SH-SY5Y (cell line): ENCODE measurements around the gene PGM3.

ENCODE experiments used
- GATA2 ChIP-seq: IDR thresholded peaks from 2 replicates; pipeline ENCODE4 v1.6.1; 2011; ENCODE audit warnings: mild to moderate bottlenecking, low read depth, low read length
- GATA3 ChIP-seq: IDR thresholded peaks from 2 replicates; pipeline ENCODE4 v1.6.1; 2011; ENCODE audit warnings: low read depth, mild to moderate bottlenecking, low read length, moderate library complexity

Gene PGM3, protein sequence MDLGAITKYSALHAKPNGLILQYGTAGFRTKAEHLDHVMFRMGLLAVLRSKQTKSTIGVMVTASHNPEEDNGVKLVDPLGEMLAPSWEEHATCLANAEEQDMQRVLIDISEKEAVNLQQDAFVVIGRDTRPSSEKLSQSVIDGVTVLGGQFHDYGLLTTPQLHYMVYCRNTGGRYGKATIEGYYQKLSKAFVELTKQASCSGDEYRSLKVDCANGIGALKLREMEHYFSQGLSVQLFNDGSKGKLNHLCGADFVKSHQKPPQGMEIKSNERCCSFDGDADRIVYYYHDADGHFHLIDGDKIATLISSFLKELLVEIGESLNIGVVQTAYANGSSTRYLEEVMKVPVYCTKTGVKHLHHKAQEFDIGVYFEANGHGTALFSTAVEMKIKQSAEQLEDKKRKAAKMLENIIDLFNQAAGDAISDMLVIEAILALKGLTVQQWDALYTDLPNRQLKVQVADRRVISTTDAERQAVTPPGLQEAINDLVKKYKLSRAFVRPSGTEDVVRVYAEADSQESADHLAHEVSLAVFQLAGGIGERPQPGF

DNA sequence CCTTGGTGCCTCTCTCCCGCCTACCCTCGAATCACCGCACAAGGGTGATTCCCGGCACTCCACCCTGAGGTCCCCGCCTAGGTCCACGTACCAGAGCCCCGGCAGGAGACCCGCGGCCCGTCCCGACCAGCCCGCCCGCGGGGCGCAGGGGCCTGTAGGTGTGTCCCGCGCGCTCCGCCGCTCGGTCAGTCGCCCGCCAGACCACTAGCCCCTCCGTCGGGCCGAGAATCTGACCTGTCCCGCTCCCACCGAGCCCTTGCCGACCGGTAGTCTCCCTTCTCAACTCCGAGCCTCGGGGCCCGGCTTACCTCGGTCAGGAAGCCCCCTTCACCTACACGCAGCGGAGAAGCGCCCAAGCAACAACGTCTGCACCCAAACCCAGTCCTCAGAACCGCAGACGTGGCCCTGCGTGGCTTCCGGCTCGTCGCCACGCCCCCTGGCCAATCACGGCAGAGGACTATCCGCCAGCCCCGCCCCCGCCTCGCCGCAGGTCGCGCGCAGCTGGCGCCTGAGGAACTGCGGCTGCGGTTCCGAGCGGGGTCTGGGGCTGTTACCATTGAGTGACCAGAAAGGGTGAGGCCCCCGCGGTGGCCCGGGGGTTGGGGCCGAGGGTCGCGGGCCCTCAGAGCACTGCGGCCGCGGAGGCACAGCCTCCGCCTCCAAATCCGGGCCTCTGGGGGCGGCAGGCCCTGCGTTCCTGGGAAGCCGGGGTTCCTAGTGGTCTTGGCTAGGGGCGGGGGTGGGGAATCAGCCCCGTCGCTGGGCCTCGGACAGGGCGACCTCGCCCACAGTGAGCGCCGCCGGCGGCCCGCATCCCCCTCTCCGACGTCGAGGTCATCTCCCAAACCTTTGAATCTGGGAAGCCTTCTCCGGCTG, at the start of gene PGM3, which contains the start of gene RWDD2A:
Gene PGM3 (minus strand): TSS at position 395 of the 876 bp plus-strand sequence. CDS start 2,253 bp downstream, outside the sequence.
Gene RWDD2A (plus strand): TSS at position 487 of the 876 bp plus-strand sequence. CDS start 1,095 bp downstream, outside the sequence.
- TF ChIP-seq GATA3 (no peak), GATA2 (no peak)

DNA sequence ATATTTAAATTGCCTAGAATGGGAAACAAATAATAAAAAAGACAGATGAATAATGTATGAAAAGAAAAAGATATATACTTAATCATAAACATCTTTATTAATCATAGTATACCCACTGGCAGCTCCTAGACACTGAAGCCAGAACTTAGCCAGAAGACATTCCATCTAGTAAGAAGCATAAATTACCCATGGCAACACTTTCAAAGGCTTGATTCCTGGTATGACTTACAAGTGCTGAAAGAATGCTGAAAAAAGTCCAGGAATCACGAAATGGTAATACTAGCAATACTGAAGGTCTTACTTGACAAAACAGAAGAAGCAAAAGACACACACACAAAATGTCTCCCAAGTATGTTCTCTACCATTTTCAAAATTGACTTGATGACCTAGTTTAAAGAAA, 38.1 kb upstream of the PGM3 start:
- no peak for TF ChIP-seq GATA3
- no peak for TF ChIP-seq GATA2

DNA sequence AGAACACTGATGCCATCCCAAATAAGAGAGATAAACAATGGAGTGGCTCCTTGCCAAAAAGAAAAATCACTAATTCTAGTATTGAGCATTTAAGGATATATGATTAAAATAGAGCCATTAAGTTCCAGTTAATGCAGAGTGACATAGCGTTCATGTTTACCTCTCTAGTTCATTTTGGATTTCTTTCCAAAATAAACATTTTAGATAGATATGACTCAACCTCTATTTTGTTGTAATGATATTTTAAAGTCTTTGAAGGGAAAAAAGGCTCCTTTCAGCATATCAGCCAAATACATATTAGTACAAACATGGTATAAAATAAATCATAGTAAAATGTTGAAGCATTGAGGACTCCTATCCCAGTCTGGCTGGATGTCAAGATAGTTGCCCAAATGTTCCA, 33.5 kb upstream of the PGM3 start:
- TF ChIP-seq GATA2: no peak
- no peak for TF ChIP-seq GATA3

DNA sequence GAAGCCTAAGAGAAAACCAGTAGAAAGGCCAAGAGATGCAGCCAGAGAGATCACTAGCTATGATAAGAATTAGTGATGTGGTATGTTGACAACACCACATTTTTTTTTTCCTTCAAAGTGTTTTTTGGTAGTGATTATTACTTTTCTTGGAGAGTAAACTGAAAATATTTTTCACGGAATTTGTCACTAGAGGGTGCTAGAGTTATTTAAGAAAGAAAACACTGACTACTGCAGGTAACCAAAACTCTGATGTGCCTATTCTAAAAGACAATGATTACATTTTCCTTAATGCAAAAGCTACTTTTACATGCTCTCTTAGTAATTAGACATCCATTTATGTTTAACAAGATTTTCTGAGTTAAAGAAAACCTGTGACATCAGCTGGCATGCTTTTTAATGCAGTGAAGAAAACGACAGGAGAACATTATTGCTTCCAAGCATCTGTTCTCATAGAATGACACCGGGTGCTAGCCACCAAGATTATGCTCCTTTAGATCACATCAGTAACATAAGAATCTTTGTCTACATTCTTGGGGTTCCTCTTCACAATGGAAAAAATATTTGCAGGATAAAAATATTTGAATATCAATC, 28.9 kb upstream of the PGM3 start:
- no peak for TF ChIP-seq GATA2
- TF ChIP-seq GATA3: no peak

DNA sequence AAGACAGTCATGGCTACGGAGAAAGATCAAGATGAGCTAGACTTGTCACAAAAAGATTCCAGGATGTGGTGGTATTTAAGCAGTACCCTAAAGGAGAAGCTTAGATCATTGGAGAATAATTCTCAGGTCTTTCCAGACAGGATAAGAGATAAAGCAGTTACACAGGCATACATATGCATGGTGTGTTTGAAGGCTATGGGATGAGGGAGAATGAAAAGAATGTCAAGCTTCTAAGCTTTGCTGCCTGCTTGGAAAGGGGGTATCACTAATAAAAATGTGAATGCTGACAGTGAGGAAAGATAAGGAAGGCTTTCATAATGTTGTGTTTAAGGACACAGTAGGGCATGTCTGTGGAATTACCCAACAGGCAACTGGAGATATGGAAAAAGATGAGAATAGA, 28.2 kb upstream of the PGM3 start:
- no peak for TF ChIP-seq GATA3

DNA sequence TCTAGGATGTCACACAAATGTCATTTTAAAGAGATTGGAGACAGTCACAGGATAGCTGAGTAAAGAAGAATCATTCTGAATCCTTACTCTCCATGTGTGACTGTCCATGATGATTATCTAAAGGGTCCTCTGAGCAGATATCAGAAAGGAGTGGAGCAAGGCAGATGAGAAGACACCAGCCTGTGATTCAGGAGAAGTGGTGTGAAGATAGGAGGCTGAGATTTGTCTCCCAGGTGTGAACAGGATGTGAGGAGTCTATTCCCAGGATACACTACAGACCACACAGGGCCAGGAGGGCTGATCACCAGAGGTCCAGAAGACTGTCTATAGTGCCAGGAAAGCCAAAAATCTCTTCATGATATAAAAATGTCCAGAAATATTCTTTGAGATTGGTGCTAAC, 27.1 kb upstream of the PGM3 start:
- TF ChIP-seq GATA2: no peak
- TF ChIP-seq GATA3: no peak

DNA sequence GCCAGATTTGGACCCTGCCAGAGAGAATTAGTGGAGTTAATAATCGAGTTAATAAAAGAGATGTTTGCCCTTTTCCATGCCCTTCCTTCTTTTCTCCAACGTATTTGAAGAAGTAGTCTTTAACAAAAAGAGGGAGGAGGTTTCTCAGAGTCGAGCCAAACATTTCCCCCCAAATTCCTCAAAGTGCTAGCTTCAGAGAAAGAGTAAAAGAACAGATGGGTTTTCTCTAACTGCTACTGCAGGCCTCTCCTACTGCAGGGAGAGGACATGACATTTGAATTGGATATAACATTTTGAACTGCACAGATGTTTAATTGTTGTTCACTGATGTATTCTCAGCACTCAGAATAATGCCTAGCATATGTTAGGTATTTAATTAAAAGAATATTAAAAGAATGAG, 25.6 kb upstream of the PGM3 start:
- no peak for TF ChIP-seq GATA2
- TF ChIP-seq GATA3: no peak

DNA sequence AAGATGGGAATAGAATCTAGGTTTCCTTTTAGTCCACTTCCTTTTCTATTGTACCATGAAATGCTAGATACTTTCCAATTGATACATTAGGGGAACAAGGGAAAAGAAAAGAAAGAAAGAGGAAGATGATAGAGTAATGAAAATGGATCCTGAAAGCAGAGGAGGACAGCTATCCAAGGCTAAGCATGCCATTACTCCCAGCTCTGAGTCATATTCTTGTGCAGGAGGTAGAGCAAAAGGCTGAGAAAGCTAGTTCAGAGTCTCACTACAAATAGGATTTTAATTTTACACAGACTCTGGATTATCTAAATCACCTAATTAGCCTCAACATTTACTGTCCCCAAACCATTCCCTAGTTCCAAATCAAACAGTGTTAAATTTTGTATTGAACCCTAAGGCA, 23.7 kb upstream of the PGM3 start:
- TF ChIP-seq GATA3 (no peak), GATA2 (no peak)

DNA sequence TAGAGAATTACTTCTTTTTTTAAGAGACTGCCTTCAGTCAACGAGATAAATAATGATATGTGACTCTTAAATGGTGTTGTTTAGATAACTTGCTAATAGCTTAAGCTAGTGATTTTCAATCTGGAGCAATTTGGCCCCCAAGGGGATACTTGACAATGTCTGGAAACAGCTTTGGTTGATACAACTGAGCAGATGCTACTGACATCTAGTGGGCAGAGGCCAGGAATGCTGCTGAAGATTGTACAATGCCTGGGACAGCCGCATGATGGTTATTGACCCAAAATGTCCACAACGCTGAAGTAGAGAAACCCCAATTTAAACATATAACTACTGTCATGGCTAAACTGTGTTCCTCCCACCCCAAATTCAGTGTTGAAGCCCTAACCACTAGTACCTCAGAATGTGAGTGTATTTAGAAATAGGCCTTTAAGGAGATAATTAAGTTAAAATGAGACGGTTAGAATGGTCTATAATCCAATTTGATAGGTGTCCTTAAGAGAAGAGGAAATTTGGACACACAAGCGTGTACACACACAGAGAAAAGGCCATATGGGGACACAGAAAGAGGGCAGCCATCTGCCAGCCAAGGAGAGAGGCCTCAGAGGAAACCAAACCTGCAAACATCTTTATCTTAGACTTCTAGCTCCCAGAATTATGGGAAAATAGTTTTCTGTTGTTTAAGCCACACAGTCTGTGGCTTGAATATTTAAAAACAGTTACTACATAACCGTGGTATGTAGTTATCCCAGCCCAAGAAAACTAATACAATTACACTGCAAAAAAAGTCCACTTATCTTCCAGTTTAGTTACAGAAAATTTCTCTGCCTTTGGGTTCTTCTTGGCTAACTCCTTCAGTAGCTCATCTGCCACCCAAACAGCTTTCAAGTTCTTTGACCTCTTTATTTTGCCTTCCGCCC, 22.3 kb upstream of the PGM3 start:
- TF ChIP-seq GATA2 (no peak), GATA3 (no peak)

DNA sequence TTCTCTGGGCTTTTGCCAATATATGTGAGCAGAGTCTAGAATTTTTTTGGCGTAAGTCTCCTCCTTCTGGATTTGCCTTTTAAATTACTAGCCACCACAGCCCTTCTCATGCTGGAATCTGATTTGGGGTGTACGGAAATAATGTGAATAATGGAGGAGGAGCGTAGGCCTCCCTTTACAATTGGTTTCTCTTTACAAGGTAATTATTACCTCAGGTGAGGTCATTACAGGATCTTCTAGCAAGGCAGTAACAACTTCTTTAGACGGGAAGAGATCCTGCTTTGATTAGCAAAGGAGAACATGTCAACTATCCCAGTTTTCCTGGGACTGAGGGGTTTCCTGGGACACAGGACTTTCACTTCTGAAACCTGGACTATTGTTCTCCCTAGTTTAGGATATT, 9.0 kb upstream of the PGM3 start:
- TF ChIP-seq GATA2 (no peak), GATA3 (no peak)

DNA sequence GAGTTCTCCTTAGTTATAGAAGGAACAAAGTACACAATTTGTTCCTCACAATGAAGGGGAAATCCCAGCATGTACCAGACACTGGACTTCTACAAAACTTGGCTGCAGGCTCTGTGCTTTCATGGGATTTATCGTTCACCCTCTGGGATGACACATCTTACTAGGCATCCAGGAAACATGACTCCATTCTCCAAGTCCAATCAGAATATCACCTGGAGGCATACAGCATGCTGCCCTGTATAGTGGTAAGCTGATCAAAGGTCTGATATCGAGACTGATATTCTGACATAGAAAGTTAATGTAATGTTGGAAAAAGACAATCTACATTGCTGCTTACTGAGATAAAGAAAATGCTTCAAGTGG, 6.8 kb upstream of the PGM3 start:
- TF ChIP-seq GATA3 (no peak), GATA2 (no peak)

DNA sequence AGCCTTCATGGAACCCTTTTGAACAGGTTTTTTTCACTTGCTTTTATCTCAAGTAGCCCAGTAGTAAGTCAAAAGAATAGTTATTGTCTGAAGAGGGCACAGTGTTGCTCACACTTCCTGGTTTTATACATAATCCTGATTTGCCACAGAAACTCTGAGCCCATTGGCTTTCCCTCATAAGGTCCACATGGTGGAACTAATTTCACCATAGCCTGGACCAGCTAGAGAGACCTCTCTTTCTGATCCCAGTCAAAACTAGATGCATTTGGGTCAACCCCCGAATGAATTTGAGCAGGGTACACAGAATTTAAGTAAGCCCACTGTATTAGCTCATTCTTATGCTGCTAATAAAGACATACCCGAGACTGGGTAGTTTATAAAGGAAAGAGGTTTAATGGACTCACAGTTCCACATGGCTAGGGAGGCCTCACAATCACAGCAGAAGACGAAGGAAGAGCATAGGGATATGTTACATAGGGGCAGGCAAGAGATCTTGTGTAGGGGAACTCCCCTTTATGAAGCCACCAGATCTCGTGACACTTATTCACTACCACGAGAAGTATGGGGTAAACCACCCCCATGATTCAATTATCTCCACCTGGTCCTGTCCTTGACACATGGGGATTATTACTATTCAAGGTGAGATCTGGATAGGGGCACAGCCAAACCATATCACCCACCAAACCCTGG, 6.3 kb upstream of the PGM3 start:
- TF ChIP-seq GATA3 (no peak), GATA2 (no peak)
